Measurements from ENCODE around the gene PRR35. TPM values are rescaled to one million over a fixed set of nuclear protein-coding genes. Genes with fewer than 3 reads are reported as not detected.

PRR35 gene
- total RNA-seq, 2 donors from 2014 or later = 0.42 TPM; not detected in 1

GRCh38 chr16:578232-578869 lies 18.2 kb downstream of the PRR35 start:
- TF ChIP-seq, protein P1, sequence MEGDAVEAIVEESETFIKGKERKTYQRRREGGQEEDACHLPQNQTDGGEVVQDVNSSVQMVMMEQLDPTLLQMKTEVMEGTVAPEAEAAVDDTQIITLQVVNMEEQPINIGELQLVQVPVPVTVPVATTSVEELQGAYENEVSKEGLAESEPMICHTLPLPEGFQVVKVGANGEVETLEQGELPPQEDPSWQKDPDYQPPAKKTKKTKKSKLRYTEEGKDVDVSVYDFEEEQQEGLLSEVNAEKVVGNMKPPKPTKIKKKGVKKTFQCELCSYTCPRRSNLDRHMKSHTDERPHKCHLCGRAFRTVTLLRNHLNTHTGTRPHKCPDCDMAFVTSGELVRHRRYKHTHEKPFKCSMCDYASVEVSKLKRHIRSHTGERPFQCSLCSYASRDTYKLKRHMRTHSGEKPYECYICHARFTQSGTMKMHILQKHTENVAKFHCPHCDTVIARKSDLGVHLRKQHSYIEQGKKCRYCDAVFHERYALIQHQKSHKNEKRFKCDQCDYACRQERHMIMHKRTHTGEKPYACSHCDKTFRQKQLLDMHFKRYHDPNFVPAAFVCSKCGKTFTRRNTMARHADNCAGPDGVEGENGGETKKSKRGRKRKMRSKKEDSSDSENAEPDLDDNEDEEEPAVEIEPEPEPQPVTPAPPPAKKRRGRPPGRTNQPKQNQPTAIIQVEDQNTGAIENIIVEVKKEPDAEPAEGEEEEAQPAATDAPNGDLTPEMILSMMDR (IDR thresholded peaks at IDR 0.05) = no peak
- ATAC-seq (ENCODE audit: insufficient number of reproducible peaks, low FRiP score, low read depth) (no peak), DNase-seq (ENCODE audit: low spot score) (no peak)
- H3K27ac ChIP-seq = no peak overlapping the region
- no peak overlapping the region for H3K4me3 ChIP-seq
- H3K36me3 ChIP-seq = no peaks in the 10 kb centered on the region
- no peaks in the 10 kb centered on the region for H3K27me3 ChIP-seq (replicated peaks; ENCODE audit: insufficient read depth)
- no peaks in the 10 kb centered on the region for H3K9me3 ChIP-seq
- H3K4me1 ChIP-seq (ENCODE audit: control insufficient read depth in 1 of 2, low read depth in 2 of 2) = no peaks in the 10 kb centered on the region

DNA sequence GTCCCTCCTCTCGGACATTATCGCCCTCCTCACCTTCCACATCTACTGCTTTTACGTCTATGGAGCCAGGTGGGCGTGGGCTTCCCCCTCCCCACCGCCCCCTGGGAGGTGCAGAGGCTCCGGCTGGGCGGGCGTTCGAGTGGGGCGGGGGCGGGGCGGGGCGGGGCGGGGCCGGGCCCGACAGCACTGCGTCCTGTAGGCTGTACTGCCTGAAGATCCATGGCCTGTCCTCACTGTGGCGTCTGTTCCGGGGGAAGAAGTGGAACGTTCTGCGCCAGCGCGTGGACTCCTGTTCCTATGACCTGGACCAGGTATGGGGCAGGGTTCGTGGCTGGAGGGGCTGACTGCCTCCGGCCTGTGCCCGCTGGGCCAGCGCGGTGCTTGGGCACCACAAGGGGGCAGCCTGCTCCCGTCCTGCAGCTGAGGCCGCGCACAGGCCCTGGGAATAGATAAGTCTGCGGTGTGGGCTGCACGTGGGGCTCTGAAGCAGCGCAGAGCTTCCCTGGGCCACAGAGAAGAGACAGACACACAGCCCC lies 18.7 kb downstream of the PRR35 start:
- Histone ChIP-seq H3K36me3 (no peaks in the 10 kb centered on the region), H3K4me3 (no peak overlapping the region), H3K4me1 (ENCODE audit: control insufficient read depth in 1 of 2, low read depth in 2 of 2) (no peaks in the 10 kb centered on the region), H3K9me3 (no peaks in the 10 kb centered on the region), H3K27ac (no peak overlapping the region), H3K27me3 (replicated peaks; ENCODE audit: insufficient read depth) (no peaks in the 10 kb centered on the region)
- ATAC-seq (ENCODE audit: insufficient number of reproducible peaks, low FRiP score, low read depth) (no peak), DNase-seq (ENCODE audit: low spot score) (no peak)
- TF ChIP-seq, protein P1 (IDR thresholded peaks at IDR 0.05) = peak; percentile 58

DNA sequence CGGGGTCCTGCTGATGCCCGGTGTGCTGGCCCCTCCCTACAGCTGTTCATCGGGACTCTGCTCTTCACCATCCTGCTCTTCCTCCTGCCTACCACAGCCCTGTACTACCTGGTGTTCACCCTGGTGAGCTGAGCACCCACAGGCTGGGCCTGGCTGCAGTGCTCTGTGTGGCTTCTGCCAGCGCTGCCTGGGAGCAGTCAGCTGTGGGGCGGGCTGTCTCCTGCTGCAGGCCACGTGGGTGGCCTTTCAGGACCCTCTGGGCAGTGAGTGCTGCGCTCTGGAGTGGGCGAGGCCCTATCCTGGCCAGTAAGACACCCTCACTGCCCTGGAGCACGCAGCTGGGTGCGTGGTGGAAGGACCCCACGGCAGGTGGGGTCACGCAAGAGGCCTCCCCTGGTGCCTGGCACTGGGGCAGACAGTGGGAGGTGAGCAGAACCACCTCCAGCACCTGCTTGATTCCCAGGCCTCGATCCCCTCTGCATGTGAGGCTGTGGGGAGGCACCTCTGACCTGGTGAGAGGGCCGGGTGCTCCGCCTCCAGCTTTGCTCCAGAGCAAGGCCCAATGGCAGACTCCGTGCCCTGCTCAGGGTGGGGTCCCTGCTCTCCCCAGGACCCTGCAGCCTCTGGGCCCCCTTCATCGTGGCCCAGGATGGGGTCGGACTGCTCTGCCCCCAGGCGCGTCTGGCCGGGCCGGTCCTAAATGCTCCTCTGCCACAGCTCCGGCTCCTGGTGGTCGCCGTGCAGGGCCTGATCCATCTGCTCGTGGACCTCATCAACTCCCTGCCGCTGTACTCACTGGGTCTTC lies 20.1 kb downstream of the PRR35 start:
- no peaks in the 10 kb centered on the region for H3K27me3 ChIP-seq (replicated peaks; ENCODE audit: insufficient read depth)
- H3K4me1 ChIP-seq (ENCODE audit: control insufficient read depth in 1 of 2, low read depth in 2 of 2) = no peaks in the 10 kb centered on the region
- TF ChIP-seq, protein P1 (IDR thresholded peaks at IDR 0.05) = no peak
- no peak overlapping the region for H3K27ac ChIP-seq
- ATAC-seq (ENCODE audit: insufficient number of reproducible peaks, low FRiP score, low read depth) (no peak), DNase-seq (ENCODE audit: low spot score) (no peak)
- no peaks in the 10 kb centered on the region for H3K9me3 ChIP-seq
- no peak overlapping the region for H3K4me3 ChIP-seq
- H3K36me3 ChIP-seq = no peaks in the 10 kb centered on the region

- ATAC-seq (ENCODE audit: insufficient number of reproducible peaks, low FRiP score, low read depth) (no peak), DNase-seq (ENCODE audit: low spot score) (no peak)
- H3K4me3 ChIP-seq = no peak overlapping the region
- TF ChIP-seq, protein P1 (IDR thresholded peaks at IDR 0.05) = no peak
- H3K4me1 ChIP-seq (ENCODE audit: control insufficient read depth in 1 of 2, low read depth in 2 of 2) = no peaks in the 10 kb centered on the region
- H3K27me3 ChIP-seq (replicated peaks; ENCODE audit: insufficient read depth) = no peaks in the 10 kb centered on the region
- H3K9me3 ChIP-seq = no peaks in the 10 kb centered on the region
- no peaks in the 10 kb centered on the region for H3K36me3 ChIP-seq
- no peak overlapping the region for H3K27ac ChIP-seq
These were observed 20.8 kb downstream of the PRR35 start for GRCh38 chr16:580946-581498.

DNA sequence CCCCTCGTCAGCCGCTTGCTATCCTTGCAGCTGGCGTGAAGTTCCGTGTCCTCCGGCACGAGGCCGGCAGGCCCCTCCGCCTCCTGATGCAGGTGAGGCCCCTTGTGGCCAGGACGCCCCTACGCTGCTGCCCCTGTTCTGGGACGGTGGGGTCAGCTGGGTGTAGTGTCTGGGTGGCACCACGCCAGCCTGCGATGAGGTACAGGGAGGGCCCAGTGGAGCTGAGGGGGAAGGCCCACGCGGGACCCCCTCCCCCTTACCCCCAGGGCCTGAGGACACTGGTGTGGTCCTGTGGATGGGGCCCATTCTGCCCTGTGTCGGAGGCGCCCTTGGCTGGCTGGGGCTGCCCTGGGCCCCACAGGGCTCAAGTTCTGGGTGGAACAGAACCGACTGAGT lies 22.0 kb downstream of the PRR35 start:
- H3K4me1 ChIP-seq (ENCODE audit: control insufficient read depth in 1 of 2, low read depth in 2 of 2) = peaks cover 0 to 11% of the 10 kb centered on the region in 2 donors
- TF ChIP-seq, protein P1 (IDR thresholded peaks at IDR 0.05) = no peak
- H3K9me3 ChIP-seq = no peaks in the 10 kb centered on the region
- H3K27ac ChIP-seq = no peak overlapping the region
- no peaks in the 10 kb centered on the region for H3K27me3 ChIP-seq (replicated peaks; ENCODE audit: insufficient read depth)
- no peaks in the 10 kb centered on the region for H3K36me3 ChIP-seq
- DNase-seq (ENCODE audit: low spot score) (no peak), ATAC-seq (ENCODE audit: insufficient number of reproducible peaks, low FRiP score, low read depth) (no peak)
- no peak overlapping the region for H3K4me3 ChIP-seq

All from thoracic aorta (tissue), 2 donors.